GM19395 (cell line): ENCODE measurements around the gene AKAP8L.

Experiments used
- ATAC-seq: cut with Tn5 transposase; IDR thresholded peaks from one replicate; pipeline ENCODE4 v1.9.1; 2021; ENCODE audit warnings: mild to moderate bottlenecking, moderate library complexity; ENCODE audit not compliant: unreplicated experiment

The AKAP8L gene

DNA sequence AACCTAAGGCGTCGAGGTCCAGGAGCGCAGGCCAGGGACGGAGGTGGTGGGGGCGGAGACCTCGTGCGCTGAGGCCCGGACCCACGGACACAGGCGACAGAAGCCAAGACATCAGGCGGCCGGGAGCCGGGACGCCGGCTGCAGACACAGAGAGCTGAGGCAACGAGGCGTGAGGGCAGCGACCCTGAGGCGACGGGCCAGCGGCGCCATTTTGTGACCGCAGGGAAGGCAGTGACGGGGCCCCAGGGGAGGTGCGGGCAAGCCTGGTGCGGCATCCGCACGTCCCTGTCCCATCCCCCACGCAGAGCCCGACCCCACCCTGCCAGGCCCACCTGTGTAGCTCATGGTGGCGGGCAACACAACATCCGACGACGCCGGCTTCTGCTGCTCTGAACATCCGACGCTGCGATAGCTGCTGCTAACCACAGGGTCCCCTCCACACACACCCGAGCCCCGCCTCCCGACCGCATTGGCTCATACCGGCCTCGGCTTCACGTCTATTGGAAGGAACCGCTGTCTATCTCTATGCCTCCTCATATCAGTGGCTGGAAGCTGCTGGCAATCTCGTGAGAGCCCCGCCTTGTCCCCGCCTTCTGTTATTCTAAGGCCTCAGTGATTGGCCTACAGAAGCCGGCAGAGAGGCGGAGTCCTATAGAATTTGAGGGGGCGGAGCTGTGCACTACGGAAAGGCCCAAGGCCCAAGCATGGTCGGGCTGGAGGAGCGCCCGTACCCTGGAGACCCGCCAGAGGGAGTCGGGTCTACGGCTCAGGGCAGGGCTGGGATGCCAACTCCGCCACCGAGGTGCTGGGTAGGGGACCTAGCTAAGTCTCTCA, at the start of gene AKAP8L:
Gene AKAP8L (minus strand): TSS at position 410 of the 834 bp plus-strand sequence. CDS start 65 bp downstream, at position 345.
- peak; percentile 96 for ATAC-seq

DNA sequence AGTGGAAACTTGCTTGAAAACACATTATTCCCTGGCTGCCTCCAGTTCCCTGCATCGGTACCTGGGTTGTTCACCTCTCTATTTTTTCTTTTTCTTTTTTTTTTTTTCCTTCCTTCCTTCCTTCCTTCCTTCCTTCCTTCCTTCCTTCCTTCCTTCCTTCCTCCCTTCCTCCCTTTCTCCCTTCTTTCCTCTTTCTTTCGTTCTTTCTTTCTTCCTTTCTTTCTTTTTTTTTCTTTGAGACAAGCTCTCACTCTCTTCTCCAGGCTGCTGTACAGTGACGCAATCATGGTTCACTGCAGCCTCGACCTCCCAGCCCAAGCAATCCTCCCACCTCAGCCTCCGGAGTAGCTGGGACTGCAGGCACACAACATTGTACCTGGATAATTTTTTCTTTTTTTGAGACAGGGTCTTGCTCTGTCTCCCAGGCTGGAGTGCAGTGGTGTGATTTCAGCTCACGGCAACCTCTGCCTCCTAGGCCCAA, 49.0 kb upstream of the AKAP8L start:
- no peak for ATAC-seq

GRCh38 chr19:15466851-15467733, 48.3 kb upstream of the AKAP8L start:
- ATAC-seq, result peak; percentile 56

DNA sequence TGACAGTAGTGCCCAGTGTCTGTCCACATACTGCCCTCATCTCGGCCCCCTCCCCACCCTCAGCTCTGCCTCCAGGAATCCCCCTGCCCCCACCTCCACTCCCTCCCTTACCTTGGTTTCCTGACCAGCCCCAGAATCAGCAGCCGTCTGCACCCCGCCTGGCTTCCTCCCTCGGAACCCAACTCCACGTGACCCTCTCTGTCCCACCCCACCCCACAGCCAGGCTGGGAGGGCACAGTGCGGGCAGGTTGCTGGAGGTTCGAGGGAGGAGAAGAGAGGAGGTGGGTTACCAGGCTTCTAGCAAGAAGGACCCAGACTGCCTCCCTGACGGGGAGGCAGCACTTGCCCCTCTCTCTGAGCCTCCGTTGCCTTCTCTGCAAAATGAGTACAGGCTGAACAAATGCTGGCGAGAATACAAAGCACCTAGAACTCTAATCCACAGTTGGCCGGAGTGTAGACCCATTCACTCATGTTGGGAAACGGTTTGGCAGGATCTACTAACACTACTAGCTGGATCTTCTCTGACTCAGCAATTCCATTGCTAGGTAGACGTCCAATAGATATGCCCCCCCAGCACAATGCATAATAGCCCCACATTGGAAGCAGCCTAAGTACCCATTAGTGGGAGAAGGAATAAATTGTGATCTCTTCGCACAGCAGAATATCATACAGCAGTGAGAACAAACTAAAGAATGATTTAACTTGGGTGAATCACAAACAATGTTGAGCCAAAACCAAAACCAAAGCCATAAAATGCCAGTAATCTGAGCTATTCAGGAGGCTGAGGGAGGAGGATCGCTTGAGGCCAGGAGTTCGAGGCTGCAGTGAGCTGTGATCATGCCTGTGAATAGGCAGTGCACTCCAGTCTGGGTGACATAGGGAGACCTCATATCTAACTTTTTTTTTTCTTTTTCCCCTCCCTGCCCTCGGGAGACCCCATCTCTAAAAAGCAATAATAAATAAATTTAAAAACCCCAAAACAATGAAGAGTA, 45.9 kb upstream of the AKAP8L start, which contains the start of gene RASAL3:
Gene RASAL3 (minus strand): TSS at position 151 of the 992 bp plus-strand sequence. CDS start 186 bp downstream, outside the sequence.
- no peak for ATAC-seq

GRCh38 chr19:15463861-15464371, 45.1 kb upstream of the AKAP8L start:
- peak; percentile 50 for ATAC-seq

DNA sequence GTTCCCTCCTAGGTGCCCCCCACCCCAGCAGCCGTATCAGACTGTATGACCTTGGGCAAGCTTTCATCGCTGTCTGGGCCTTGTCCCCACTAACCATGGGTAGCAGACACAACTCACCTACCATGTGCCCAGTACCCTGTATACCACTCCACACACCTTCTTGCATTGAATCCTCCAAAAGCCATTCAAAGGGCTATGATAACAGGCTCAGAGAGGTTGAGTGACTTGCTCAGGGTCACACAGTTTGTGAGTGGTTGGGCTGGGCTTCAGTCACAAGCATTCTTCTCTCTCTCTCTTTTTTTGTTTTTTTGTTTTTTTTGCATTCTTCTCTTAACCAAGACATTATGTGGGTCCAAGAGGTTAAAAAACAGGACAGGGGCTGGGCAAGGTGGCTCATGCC, 42.9 kb upstream of the AKAP8L start:
- ATAC-seq, result no peak

DNA sequence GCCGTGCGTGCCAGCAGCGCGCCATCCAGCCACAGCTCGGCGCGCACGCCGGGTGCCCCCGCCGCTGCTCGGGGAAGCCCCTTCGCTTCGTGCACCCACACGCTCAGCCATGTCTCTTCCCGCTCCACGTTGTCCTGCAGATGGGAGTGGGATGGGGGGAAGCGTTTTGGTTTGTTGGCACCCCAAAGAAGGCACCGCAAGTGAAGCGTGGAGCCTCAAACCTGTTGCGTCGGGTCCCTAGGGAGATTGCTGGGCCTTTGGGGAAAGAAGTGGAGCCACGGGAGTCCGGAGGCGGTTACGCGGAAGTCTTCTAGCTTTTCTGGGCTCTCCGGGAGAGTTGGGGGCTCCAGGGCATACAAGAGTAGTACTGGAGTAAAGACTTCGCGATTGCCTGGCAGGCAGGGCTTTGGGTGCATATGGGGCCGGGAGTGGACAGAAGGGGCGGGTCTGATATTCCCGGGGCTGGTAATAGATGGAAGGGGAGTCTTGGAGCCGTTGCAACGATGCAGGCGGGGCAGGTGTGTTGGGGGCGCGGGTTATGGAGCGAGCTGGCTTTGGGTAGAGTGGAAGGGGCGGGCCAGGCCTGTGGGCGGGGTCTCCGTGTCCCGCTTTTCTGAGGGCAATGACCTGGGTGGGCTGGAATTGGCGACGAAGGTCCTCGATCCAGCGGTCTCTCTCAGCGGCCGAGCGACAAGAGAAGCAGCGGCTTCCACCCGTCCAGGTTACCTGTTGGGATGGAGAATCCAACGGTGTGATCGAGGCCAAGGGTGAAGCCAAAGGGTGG, 39.1 kb upstream of the AKAP8L start:
- ATAC-seq, result no peak

- ATAC-seq, result no peak
These were observed 38.3 kb upstream of the AKAP8L start for GRCh38 chr19:15456871-15457700.

DNA sequence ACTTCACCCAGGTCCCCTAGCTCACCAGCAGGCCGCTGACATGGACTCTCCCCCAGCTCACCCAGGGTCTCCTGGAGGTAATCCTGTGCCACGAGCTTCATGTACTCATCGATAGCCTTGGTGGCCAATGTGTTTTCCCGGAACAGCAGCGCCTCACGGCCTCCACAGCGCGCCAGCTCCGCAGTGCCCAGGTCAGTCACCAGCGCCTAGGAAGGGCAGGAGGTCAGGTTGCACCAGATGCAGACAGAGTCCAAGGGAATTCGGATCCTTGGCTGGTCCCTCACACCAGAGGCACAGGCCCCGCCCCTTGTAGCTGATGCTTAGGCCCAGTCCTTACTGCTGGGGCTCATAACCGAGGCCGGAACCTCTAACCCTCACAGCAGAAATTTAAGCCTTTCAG, 37.7 kb upstream of the AKAP8L start:
- no peak for ATAC-seq

GRCh38 chr19:15455996-15456395, 37.2 kb upstream of the AKAP8L start:
- ATAC-seq, result no peak

DNA sequence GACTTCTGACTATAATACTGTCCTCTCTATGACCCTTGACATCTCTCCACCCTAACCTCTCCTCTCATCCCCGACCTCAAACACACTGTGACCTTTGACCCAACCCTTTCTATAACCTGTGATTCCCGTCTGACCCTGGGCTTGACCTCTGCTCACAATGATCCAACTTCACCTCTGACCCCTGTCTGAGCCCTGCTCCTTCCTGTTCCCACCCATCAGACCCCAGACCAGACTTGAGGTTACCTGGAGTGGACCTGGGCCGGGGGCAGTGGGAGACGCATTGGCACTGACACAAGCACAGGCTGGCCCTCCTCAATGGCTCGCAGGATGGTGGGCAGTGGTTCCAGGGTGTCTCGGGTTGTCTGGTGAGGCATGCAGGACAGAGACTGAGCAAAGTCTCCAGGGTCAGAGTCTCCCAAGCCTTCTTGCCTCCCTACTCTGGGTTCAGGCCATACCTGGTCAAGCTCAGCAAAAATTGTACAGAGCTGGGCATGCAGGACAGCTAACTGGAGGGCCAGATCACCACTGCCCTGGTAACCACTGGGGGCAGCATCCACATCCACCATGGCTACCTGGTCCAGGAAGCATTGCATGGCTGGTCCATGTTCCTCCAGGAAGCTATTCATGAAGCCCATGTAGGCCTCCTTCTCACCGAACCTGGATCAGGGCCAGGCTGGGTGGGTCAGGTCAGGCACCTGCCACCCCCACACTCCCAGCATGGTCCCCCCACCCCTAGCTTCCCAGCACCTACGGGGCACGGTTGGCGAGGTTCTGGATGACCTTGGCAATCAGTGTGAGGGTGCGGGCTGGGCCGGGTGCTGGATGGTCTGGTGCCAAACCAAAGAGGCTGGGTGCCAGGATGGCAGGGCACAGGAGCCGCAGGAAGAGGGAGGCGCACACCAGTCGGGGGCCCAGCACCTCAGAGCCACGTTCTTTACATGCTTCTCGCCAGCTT, 35.4 kb upstream of the AKAP8L start:
- ATAC-seq, result no peak

- ATAC-seq, result no peak
These were observed 34.3 kb upstream of the AKAP8L start for GRCh38 chr19:15453091-15453578.

DNA sequence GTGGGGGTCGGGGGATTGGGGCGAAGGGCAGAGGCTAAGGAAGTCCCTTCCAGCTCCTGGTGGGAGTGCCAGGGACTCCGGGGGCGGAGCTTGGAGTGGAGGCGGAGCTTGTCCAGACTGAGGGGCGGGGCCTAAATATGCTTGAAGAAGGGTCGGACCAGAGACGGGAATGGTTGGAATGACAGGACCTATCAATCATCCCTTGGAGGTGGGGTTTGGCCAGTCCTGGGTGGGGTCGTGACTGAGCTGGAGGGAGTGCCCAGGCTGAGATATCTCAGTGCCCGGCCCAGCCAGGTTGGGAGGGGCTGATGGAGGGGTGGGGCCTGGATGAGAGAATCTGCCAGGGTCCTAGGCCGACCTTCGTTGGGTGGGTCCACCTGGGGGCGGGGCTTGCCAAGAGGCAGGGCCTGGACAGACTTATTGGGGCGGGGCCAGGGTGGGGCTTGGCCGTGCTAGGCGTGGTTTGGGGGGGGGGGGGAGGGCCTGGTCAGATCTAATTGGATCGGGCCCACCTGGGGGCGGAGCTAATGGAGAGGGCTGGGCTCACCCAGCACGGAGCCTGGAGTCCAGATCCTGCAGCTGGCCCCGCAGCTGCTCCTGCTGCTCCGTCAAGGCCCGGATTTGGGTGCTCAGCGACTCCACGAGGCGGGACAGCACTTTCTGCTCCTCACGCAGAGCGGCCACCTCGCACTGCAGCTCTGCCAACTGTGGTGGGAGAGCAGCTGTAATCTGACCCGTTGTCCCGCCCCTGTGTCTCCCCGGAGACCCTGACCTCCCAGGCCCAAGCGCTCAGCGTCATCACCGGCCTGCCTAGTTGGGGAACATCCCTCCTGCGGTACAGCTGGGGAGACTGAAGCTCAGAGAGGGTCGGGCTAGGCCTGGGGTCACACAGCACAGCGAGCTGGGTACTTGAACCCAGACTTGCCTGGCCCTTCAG, 33.6 kb upstream of the AKAP8L start:
- ATAC-seq, result no peak

GRCh38 chr19:15450528-15450890, 31.7 kb upstream of the AKAP8L start:
- no peak for ATAC-seq

GRCh38 chr19:15449620-15450527, 31.1 kb upstream of the AKAP8L start, which contains the start of gene WIZ:
TSS of gene WIZ (minus strand) at chr19:15449956. CDS start at chr19:15448307, 1,649 bp downstream.
- no peak for ATAC-seq
